GM23338 (cell line): ENCODE data around the gene SLC13A4. TPM values are rescaled to one million over a fixed set of nuclear protein-coding genes. Genes with fewer than 3 reads are reported as not detected.

Source experiments
- ATAC-seq: fragments of 200-7000 bp; cut with Tn5 transposase; 3 replicates; pipeline ENCODE4 v1.9.1; 2020
- DNase-seq: peaks from one replicate; pipeline ENCODE4 v3.0.0-alpha.2; 2015; ENCODE audit warnings: low spot score
- H2AFZ ChIP-seq: fragments of 200-600 bp; sonication (generic); 2 replicates; pipeline ENCODE4 v1.8.0; 2016; ENCODE audit warnings: antibody characterized with exemption, mild to moderate bottlenecking, moderate library complexity
- H3F3A ChIP-seq: fragments of 200-600 bp; sonication (generic); replicated peaks from 2 replicates; pipeline ENCODE4 v1.8.0; 2017; ENCODE audit warnings: antibody characterized with exemption, mixed run types, low read depth
- H3K27ac ChIP-seq: fragments of 200-600 bp; sonication (generic); 2 replicates; pipeline ENCODE4 v1.6.1; 2016; ENCODE audit warnings: low read depth
- H3K27me3 ChIP-seq: fragments of 200-600 bp; sonication (generic); 2 replicates; pipeline ENCODE4 v1.8.0; 2016; ENCODE audit warnings: mild to moderate bottlenecking, mixed run types, moderate library complexity; ENCODE audit not compliant: insufficient read depth
- H3K36me3 ChIP-seq: fragments of 200-600 bp; sonication (generic); 2 replicates; pipeline ENCODE4 v1.8.0; 2016; ENCODE audit warnings: mild to moderate bottlenecking; ENCODE audit not compliant: insufficient read depth
- H3K4me1 ChIP-seq: fragments of 200-600 bp; sonication (generic); 2 replicates; pipeline ENCODE4 v1.8.0; 2016; ENCODE audit warnings: mild to moderate bottlenecking, moderate library complexity; ENCODE audit not compliant: insufficient read depth
- H3K4me2 ChIP-seq: fragments of 200-600 bp; sonication (generic); 2 replicates; pipeline ENCODE4 v1.7.1; 2017; ENCODE audit warnings: mixed run types
- H3K4me3 ChIP-seq: fragments of 200-600 bp; sonication (generic); 2 replicates; pipeline ENCODE4 v1.6.1; 2016; ENCODE audit warnings: mixed run types
- H3K79me2 ChIP-seq: fragments of 200-600 bp; sonication (generic); replicated peaks from 2 replicates; pipeline ENCODE4 v1.8.0; 2017; ENCODE audit warnings: mild to moderate bottlenecking; ENCODE audit not compliant: insufficient read depth
- H3K9me2 ChIP-seq: fragments of 200-600 bp; sonication (generic); 2 replicates; pipeline ENCODE4 v1.8.0; 2017; ENCODE audit not compliant: insufficient read depth
- H4K20me1 ChIP-seq: fragments of 200-600 bp; sonication (generic); replicated peaks from 2 replicates; pipeline ENCODE4 v1.8.0; 2017; ENCODE audit warnings: mild to moderate bottlenecking; ENCODE audit not compliant: insufficient read depth
- H3K27ac Mint-ChIP-seq: 2 replicates; pipeline ENCODE4 v1.8.0; 2020; ENCODE audit warnings: inconsistent platforms, mild to moderate bottlenecking, moderate library complexity, mixed read lengths
- H3K27me3 Mint-ChIP-seq: 3 replicates; pipeline ENCODE4 v1.8.0; 2022; ENCODE audit warnings: low read depth, mild to moderate bottlenecking, moderate library complexity, mixed read lengths, inconsistent platforms; ENCODE audit not compliant: insufficient read depth, poor library complexity
- H3K36me3 Mint-ChIP-seq: 3 replicates; pipeline ENCODE4 v1.8.0; 2021; ENCODE audit warnings: low read depth, mild to moderate bottlenecking, inconsistent platforms, moderate library complexity, mixed read lengths
- H3K4me1 Mint-ChIP-seq: 3 replicates; pipeline ENCODE4 v1.8.0; 2020; ENCODE audit warnings: mild to moderate bottlenecking, inconsistent platforms, mixed read lengths
- H3K4me3 Mint-ChIP-seq: 3 replicates; pipeline ENCODE4 v1.8.0; 2021; ENCODE audit warnings: moderate library complexity, mild to moderate bottlenecking, inconsistent platforms, mixed read lengths
- H3K9me3 Mint-ChIP-seq: 3 replicates; pipeline ENCODE4 v1.8.0; 2020; ENCODE audit warnings: moderate library complexity, mild to moderate bottlenecking, inconsistent platforms, mixed read lengths
- CREB1 ChIP-seq: fragments of 250-450 bp; sonication (Bioruptor Pico); IDR thresholded peaks from 2 replicates; pipeline ENCODE4 v1.5.0; 2020; ENCODE audit warnings: low read depth, mild to moderate bottlenecking, moderate library complexity
- CTCF ChIP-seq, 2 experiments: fragments of 200-600 bp in 1 of 2; sonication (generic) in 1 of 2; conservative IDR thresholded peaks; 2 replicates each; pipeline versions ENCODE4 v1.5.1 to v1.6.1; 2016 to 2017; ENCODE audit warnings: antibody characterized with exemption in 2 of 2, low read depth in 2 of 2, mild to moderate bottlenecking in 2 of 2, moderate library complexity in 1 of 2
- ETS1 ChIP-seq: IDR thresholded peaks from 2 replicates; pipeline ENCODE4 v1.6.1; 2016; ENCODE audit warnings: antibody characterized with exemption
- EZH2 ChIP-seq: fragments of 200-600 bp; sonication (generic); IDR thresholded peaks from one replicate; pipeline ENCODE4 v1.8.0; 2017; ENCODE audit warnings: antibody characterized with exemption, mild to moderate bottlenecking, low read depth; ENCODE audit not compliant: unreplicated experiment
- EZH2phosphoT487 ChIP-seq: fragments of 200-600 bp; sonication (generic); IDR thresholded peaks from one replicate; pipeline ENCODE4 v1.8.1; 2018; ENCODE audit warnings: antibody characterized with exemption; ENCODE audit not compliant: unreplicated experiment
- JUNB ChIP-seq: IDR thresholded peaks from one replicate; pipeline ENCODE4 v1.6.1; 2016; ENCODE audit warnings: antibody characterized with exemption; ENCODE audit not compliant: unreplicated experiment
- NANOG ChIP-seq: IDR thresholded peaks from 2 replicates; pipeline ENCODE4 v1.6.1; 2016; ENCODE audit warnings: antibody characterized with exemption, borderline replicate concordance
- POLR2AphosphoS5 ChIP-seq: IDR thresholded peaks from 2 replicates; pipeline ENCODE4 v1.6.1; 2016; ENCODE audit warnings: antibody characterized with exemption, low read depth
- REST ChIP-seq: IDR thresholded peaks from one replicate; pipeline ENCODE4 v1.6.1; 2018; ENCODE audit warnings: antibody characterized with exemption; ENCODE audit not compliant: unreplicated experiment
- STAT1 ChIP-seq: IDR thresholded peaks from one replicate; pipeline ENCODE4 v1.6.1; 2016; ENCODE audit warnings: antibody characterized with exemption; ENCODE audit not compliant: unreplicated experiment
- ZNF114 ChIP-seq: fragments of 250-450 bp; sonication (Bioruptor Pico); IDR thresholded peaks from 2 replicates; pipeline ENCODE4 v1.5.0; 2020; ENCODE audit warnings: mild to moderate bottlenecking, moderate library complexity
- ZNF331 ChIP-seq: fragments of 250-450 bp; sonication (Bioruptor Pico); IDR thresholded peaks from 2 replicates; pipeline ENCODE4 v1.5.0; 2020; ENCODE audit warnings: low read depth, mild to moderate bottlenecking, moderate library complexity
- ZNF462 ChIP-seq: fragments of 250-450 bp; sonication (Bioruptor Pico); IDR thresholded peaks from 2 replicates; pipeline ENCODE4 v1.5.0; 2020; ENCODE audit warnings: mild to moderate bottlenecking, moderate library complexity
- polyA plus RNA-seq: library from polyadenylated mRNA; unstranded; fragments of >200 nt; fragmentation: Nextera tagmentation; extraction: Ambion mirVana; gene quantifications from 2 replicates; pipeline ENCODE4 v1.2.1, GENCODE V29; 2016
- total RNA-seq: library from RNA; depleted of rRNA; stranded (reverse); fragments of >200 nt; shearing (Covaris generic); gene quantifications from 2 replicates; pipeline ENCODE4 v1.2.3, GENCODE V29; 2014

Gene SLC13A4
- total and polyA plus RNA-seq, 2 experiments from 2014 or later: 1.7 to 2.3 TPM

GRCh38 chr7:135726276-135726788, 1.7 kb downstream of the SLC13A4 start (continued):
- no peak for TF ChIP-seq REST
- TF ChIP-seq EZH2phosphoT487: no peak

GRCh38 chr7:135723411-135723810, 4.6 kb downstream of the SLC13A4 start:
- no peak overlapping the region for H3K4me3 Mint-ChIP-seq

More at GRCh38 chr7:135723411-135723810, 4.6 kb downstream of the SLC13A4 start:
- Mint-ChIP-seq H3K9me3 (no peaks in the 10 kb centered on the region; the same call in 2 of the 3 replicates), H3K27ac (no peak overlapping the region), H3K27me3 (peaks cover 7% of the 10 kb centered on the region), H3K36me3 (no peaks in the 10 kb centered on the region), H3K4me1 (peaks cover 13% of the 10 kb centered on the region)
- H2AFZ ChIP-seq: no peak overlapping the region
- no peaks in the 10 kb centered on the region for H4K20me1 ChIP-seq
- H3K36me3 ChIP-seq: no peaks in the 10 kb centered on the region; the same call in 1 of the 2 replicates
- no peak overlapping the region for H3K27ac ChIP-seq
- no peak for DNase-seq
- no peak for ATAC-seq
- H3K4me3 ChIP-seq: no peak overlapping the region
- no peaks in the 10 kb centered on the region for H3K79me2 ChIP-seq
- no peak overlapping the region for H3K4me2 ChIP-seq
- no peak for TF ChIP-seq CREB1 (CRISPR knock-in tag)
- no peak for TF ChIP-seq ETS1
- no peak for TF ChIP-seq POLR2AphosphoS5
- TF ChIP-seq STAT1: no peak
- no peak for TF ChIP-seq EZH2
- TF ChIP-seq NANOG: no peak
- TF ChIP-seq ZNF114 (CRISPR knock-in tag): no peak
- no peak for TF ChIP-seq EZH2phosphoT487
- no peak for TF ChIP-seq ZNF331
- TF ChIP-seq ZNF462: no peak
- TF ChIP-seq JUNB: no peak
- no peak for TF ChIP-seq CTCF (conservative IDR thresholded peaks at IDR 0.05; ENCODE audit: low read depth in 2 of 2)
- H3F3A ChIP-seq: no peaks in the 10 kb centered on the region
- H3K27me3 ChIP-seq: no peaks in the 10 kb centered on the region
- no peaks in the 10 kb centered on the region for H3K4me1 ChIP-seq
- H3K9me2 ChIP-seq: no peaks in the 10 kb centered on the region
